ENCODE measurements around the gene CACNA1C. TPM values are rescaled to one million over a fixed set of nuclear protein-coding genes. Genes with fewer than 3 reads are reported as not detected.

CACNA1C gene
- total RNA-seq, 4 donors from 2014 or later = 2.9 to 5.3 (median 4.3) TPM

DNA sequence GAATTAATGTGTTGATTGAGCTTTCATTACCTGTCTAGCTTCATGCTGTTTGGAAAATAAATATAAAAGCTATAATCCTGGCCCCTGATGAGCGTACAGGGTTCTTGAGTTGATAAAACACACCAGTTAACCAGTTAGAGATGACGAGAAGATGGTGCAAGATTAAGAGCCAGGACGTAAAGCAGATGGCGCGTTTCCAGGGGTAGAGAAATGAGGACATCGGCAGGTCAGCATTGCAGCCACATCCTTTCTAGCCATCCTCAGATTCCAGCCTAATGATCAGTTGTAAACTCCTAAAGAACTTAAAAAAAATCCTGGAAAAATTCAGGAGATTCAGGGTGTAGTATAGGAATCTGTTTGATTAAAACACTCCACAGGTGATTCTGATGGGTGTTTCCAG lies 203.7 kb downstream of the CACNA1C start:
- TF ChIP-seq CTCF (IDR thresholded peaks at IDR 0.05; ENCODE audit: low read depth) = no peak

GRCh38 chr12:2256915-2257314 lies 204.1 kb downstream of the CACNA1C start:
- TF ChIP-seq CTCF (IDR thresholded peaks at IDR 0.05; ENCODE audit: low read depth) = no peak

DNA sequence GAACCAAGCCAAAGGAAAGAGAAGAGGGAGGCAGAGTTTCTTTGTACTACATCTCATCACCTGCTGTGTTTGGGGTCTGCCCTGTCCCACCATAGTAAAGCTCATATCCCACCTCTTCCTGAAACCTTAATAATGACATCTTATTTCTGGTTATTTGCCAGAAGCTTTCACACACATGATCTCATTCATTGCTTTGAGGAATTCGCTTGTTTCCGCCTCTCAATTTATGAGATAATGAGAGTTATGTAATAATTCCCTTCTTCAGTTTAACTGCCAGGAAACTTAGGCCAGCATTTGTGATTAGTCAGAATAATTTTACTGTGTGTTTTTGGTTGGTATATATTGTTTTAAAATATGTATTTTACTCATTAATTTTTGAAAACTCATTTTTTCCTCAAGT lies 205.2 kb downstream of the CACNA1C start:
- TF ChIP-seq CTCF (IDR thresholded peaks at IDR 0.05; ENCODE audit: low read depth) = no peak

DNA sequence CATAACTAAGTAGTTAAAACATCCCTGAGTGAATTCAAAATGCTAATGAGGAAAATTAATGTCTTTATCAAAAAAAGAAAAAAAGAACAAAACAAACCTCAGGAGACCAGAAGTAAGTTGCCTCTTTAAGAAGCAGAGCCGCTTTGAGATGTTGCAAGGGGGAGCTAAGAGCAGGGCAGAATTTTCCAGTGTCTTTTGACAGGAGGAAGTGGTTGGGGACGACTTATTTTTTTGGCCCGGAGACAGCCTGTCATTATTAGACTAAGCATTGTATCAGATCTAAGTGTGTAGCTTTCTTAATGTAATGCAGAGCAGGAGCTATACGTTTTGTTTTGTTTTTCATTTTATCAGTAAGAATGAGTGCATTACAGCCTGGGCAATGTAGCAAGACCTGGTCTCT lies 206.6 kb downstream of the CACNA1C start:
- no peak for TF ChIP-seq CTCF (IDR thresholded peaks at IDR 0.05; ENCODE audit: low read depth)

GRCh38 chr12:2260441-2260840 lies 207.7 kb downstream of the CACNA1C start:
- no peak for TF ChIP-seq CTCF (IDR thresholded peaks at IDR 0.05; ENCODE audit: low read depth)

DNA sequence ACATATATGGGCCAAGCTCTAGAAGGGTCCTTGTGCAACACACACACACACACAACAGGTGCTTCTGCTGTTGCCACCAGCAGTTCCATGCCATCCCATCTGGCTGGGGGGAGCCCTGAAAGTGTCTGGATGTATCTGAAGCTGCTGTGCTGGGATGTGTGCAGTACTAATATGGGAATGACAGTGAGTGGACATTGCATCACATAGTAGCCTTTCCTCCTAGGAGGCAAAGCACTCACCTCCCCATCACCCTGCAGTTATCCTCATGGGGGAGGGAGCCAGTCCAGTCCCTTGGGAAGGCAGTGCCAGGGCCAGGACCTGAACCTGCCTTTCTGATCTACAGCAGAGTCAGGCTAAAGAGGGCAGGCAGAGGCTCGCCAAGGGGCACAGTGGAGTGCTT lies 208.9 kb downstream of the CACNA1C start:
- no peak for TF ChIP-seq CTCF (IDR thresholded peaks at IDR 0.05; ENCODE audit: low read depth)

DNA sequence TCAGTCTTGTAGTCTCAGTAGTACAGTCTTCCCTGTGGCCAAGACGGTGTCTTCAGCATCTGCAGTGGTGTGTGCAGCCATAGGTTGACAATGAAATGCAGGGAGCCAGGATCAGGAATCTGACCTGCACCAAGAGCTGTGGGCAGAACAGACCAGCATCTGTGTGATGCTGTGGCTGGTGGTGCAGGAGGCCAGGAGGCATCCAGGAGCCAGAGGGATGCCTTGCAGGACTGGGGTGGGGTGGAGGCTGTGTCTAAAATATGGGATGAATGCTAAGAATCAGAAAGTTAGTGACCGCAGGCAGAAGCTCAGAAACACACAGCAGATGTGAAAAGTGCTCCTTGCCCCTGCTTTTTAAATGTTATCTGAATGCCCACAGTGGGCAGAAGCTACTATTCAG lies 209.7 kb downstream of the CACNA1C start:
- TF ChIP-seq CTCF (IDR thresholded peaks at IDR 0.05; ENCODE audit: low read depth) = no peak
